ENCODE measurements around the gene ASB3.

DNA sequence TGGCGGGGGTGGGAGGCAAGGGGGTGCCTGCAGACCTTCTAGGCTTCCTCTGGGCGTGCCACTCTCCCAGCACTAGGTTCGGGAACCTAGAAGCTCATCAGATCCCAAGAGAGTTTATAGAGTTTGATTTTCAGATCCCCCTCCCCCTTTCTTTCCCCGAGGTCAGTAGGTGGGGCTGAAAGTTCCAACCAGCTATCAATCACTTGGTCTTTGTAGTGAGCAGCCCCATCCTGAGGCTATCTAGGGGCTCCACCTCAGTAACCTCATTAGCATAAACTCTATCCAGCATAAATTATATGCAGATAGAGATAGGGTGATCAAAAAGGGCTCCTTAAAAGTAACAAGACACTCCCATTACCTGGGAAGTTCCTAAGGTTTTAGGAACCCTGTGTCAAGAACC lies 32.9 kb upstream of the ASB3 start:
- TF ChIP-seq POLR2AphosphoS5 (IDR thresholded peaks at IDR 0.05), result no peak
- TF ChIP-seq, protein P1, sequence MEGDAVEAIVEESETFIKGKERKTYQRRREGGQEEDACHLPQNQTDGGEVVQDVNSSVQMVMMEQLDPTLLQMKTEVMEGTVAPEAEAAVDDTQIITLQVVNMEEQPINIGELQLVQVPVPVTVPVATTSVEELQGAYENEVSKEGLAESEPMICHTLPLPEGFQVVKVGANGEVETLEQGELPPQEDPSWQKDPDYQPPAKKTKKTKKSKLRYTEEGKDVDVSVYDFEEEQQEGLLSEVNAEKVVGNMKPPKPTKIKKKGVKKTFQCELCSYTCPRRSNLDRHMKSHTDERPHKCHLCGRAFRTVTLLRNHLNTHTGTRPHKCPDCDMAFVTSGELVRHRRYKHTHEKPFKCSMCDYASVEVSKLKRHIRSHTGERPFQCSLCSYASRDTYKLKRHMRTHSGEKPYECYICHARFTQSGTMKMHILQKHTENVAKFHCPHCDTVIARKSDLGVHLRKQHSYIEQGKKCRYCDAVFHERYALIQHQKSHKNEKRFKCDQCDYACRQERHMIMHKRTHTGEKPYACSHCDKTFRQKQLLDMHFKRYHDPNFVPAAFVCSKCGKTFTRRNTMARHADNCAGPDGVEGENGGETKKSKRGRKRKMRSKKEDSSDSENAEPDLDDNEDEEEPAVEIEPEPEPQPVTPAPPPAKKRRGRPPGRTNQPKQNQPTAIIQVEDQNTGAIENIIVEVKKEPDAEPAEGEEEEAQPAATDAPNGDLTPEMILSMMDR (IDR thresholded peaks at IDR 0.05), result no peak
